A549 treated with ZK216348 at 1 μM for 4 hours (cell line): Measurements from ENCODE around the gene C10orf143. TPM values are rescaled to one million over a fixed set of nuclear protein-coding genes. Genes with fewer than 3 reads are reported as not detected.

Source experiments
- total RNA-seq: library from RNA; stranded (reverse); fragments of 200-300 nt; extraction: Qiagen RNA extraction; gene quantifications from 5 replicates; pipeline ENCODE4 v1.2.3, GENCODE V29; 2022; ENCODE audit warnings: low read depth

Gene C10orf143
- 0.20 to 1.1 TPM (median 0.71 TPM) in 5 replicates for total RNA-seq

DNA sequence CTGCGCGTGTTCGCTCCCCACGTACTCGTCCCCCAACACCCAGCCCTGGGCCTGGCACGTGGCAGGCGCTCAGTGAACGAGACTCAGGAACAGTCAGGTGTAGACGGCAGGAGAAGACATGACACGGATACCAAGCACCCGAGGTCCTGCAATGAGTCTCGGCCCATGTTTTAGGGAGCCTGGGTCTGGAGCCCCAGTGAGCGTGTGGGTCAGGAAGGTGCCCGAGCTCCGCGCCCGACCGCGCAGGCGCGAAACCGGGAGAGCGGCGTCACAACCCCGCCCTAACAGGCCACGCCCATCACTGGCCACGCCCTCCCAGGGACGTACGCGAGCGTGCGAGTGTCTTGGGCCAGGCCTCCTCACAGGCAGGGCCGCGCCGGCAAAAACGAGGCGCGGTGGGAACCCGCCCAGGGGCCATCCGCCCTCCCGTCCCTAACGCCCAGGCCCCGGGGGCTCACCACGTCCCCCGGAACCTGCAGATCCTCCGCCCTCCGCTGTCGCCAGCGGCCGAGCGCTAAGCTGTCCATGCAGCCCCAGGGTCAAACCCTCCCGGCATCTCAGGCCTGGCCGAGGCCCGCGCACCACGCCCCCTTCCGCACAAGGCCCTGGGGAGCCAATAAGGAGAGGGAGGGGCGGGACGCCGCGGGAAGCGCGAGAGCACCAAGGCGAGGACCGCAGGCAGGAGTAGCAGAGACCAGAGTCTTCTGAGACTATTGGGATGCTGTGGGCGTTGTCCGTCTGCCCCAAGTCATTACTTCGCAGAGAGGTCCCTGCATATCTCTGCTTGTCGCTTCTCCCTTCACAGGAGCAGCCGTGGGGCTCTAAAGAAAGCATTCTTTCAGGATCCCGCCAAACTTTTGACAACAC lies at the start of gene C10orf143:
Gene C10orf143 (minus strand): TSS at position 585 of the 867 bp plus-strand sequence. CDS start 58 bp downstream, at position 527.

DNA sequence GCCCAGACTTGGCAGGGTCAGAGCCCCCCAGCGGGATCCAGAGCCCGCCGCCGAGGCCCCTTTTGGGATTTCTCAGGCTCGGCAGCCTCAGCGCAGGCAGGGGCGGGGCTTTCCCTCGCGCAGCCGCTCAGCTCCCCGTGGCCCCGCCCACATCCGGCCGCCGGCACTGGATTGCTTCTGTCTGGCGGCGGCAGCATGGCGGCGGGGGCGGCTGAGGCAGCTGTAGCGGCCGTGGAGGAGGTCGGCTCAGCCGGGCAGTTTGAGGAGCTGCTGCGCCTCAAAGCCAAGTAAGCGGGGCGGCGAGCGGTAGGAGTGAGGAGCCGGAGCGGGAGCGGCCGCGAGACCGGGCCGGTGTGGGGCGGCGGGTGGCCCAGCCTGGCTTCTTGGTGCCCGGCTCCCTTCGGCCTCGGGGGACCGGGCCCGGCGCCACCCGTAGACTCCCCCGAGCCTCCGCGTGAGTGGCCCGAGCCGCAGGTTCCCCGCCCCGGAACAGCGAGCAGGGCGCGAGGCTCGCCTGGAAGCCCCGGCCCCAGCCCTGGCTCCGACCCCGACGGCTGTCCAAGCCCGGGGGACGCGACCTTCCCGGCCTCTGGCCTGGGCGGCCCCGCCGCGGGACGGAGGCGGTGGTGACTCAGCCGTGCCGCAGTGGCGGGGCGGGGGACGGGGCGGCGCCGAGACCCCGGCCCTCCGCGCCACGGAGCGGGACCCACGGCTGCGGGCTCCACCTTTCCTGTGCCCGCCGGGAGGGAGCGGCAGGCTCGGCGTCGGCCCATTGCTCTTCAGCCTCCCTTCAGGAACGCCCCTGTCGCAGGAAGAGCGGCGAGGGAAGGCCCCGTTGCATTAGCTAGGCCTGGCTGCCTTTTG lies 25.8 kb upstream of the C10orf143 start, which contains the start of gene GLRX3:
Gene GLRX3 (plus strand): TSS at position 166 of the 864 bp plus-strand sequence. CDS start 30 bp downstream, at position 196.

Other genes with a start within 250 kb of the C10orf143 start
- gene EBF3, start 146.6 kb downstream of the C10orf143 start, total RNA-seq = 0.11 to 0.20 TPM (median 0.14 TPM) in 5 replicates
- 188 to 245 TPM (median 208 TPM) in 5 replicates for gene GLRX3, start 25.6 kb upstream of the C10orf143 start, total RNA-seq